Astrocyte (in vitro differentiated cells and primary cell): ENCODE measurements around the gene CDC14B. TPM values are rescaled to one million over a fixed set of nuclear protein-coding genes. Genes with fewer than 3 reads are reported as not detected.
A peak's percentile ranks its signal among the peaks of the same experiment; 100 is the strongest.

Experiments used
- DNase-seq: peaks from one replicate; pipeline ENCODE4 v3.0.0-alpha.2; 2010; ENCODE audit warnings: low read depth
- FAIRE-seq: peaks from 2 replicates; lab custom pipeline; 2011; peaks lifted over from hg19 to GRCh38; lab: Jason Lieb, UNC
- H2AFZ ChIP-seq: 2 replicates; pipeline ENCODE4 v1.6.0; 2012; ENCODE audit warnings: low read depth, low read length, inconsistent platforms
- H3K27ac ChIP-seq: 2 replicates; pipeline ENCODE4 v1.5.1; 2011; ENCODE audit warnings: low read depth, low read length, inconsistent platforms
- H3K27me3 ChIP-seq: 2 replicates; pipeline ENCODE4 v1.6.0; 2011; ENCODE audit warnings: low read length, inconsistent platforms; ENCODE audit not compliant: insufficient read depth
- H3K36me3 ChIP-seq: 2 replicates; pipeline ENCODE4 v1.5.1; 2011; ENCODE audit warnings: low read length, inconsistent platforms; ENCODE audit not compliant: insufficient read depth
- H3K4me1 ChIP-seq: 2 replicates; pipeline ENCODE4 v1.5.1; 2011; ENCODE audit warnings: low read length, inconsistent platforms; ENCODE audit not compliant: insufficient read depth
- H3K4me2 ChIP-seq: 2 replicates; pipeline ENCODE4 v1.6.0; 2012; ENCODE audit warnings: low read length, inconsistent platforms
- H3K4me3 ChIP-seq: 2 replicates; pipeline ENCODE4 v1.5.1; 2011; ENCODE audit warnings: low read depth, mild to moderate bottlenecking, low read length, inconsistent platforms; ENCODE audit not compliant: insufficient read depth
- H3K79me2 ChIP-seq: 2 replicates; pipeline ENCODE4 v1.6.0; 2012; ENCODE audit warnings: mild to moderate bottlenecking, low read length, inconsistent platforms; ENCODE audit not compliant: insufficient read depth
- H3K9ac ChIP-seq: 2 replicates; pipeline ENCODE4 v1.6.0; 2012; ENCODE audit warnings: mild to moderate bottlenecking, low read length, inconsistent platforms
- H3K9me3 ChIP-seq: 2 replicates; pipeline ENCODE4 v1.5.1; 2012; ENCODE audit warnings: low read depth, mild to moderate bottlenecking, low read length, inconsistent platforms; ENCODE audit not compliant: insufficient read depth
- H4K20me1 ChIP-seq: 2 replicates; pipeline ENCODE4 v1.6.0; 2012; ENCODE audit warnings: low read length, inconsistent platforms; ENCODE audit not compliant: insufficient read depth
- H3K27ac Mint-ChIP-seq: one replicate; pipeline ENCODE4 v1.8.0; 2021; ENCODE audit warnings: mild to moderate bottlenecking, mixed read lengths; ENCODE audit not compliant: unreplicated experiment
- H3K27me3 Mint-ChIP-seq: one replicate; pipeline ENCODE4 v1.8.0; 2021; ENCODE audit warnings: low read depth, mixed read lengths; ENCODE audit not compliant: unreplicated experiment
- H3K36me3 Mint-ChIP-seq: one replicate; pipeline ENCODE4 v1.8.0; 2021; ENCODE audit warnings: low read depth, mixed read lengths; ENCODE audit not compliant: unreplicated experiment
- H3K4me1 Mint-ChIP-seq: one replicate; pipeline ENCODE4 v1.8.0; 2021; ENCODE audit warnings: low read depth, mixed read lengths; ENCODE audit not compliant: unreplicated experiment
- H3K4me3 Mint-ChIP-seq: one replicate; pipeline ENCODE4 v1.8.0; 2021; ENCODE audit warnings: mild to moderate bottlenecking, moderate library complexity, mixed read lengths; ENCODE audit not compliant: unreplicated experiment
- H3K9me3 Mint-ChIP-seq: one replicate; pipeline ENCODE4 v1.8.0; 2021; ENCODE audit warnings: mild to moderate bottlenecking, mixed read lengths; ENCODE audit not compliant: unreplicated experiment
- CTCF ChIP-seq: IDR thresholded peaks from 2 replicates; pipeline ENCODE4 v1.5.1; 2011; ENCODE audit warnings: low read depth, mild to moderate bottlenecking, inconsistent platforms, low read length, moderate library complexity; ENCODE audit not compliant: insufficient read depth
- EZH2 ChIP-seq: IDR thresholded peaks from 2 replicates; pipeline ENCODE4 v1.6.1; 2012; ENCODE audit warnings: mild to moderate bottlenecking, low read length, inconsistent platforms; ENCODE audit not compliant: insufficient read depth
- total RNA-seq: library from RNA; stranded (reverse); gene quantifications from 2 replicates; pipeline ENCODE4 v1.2.1, GENCODE V29; 2021

Gene CDC14B
- total RNA-seq, 1 donor from 2014 or later: 22.5 TPM

GRCh38 chr9:96450613-96451528 lies 168.8 kb downstream of the CDC14B start:
- Histone ChIP-seq H3K9me3 (no peaks in the 10 kb centered on the region), H3K4me2 (peak overlapping the region; percentile 85), H2AFZ (peak overlapping the region; percentile 88), H3K4me3 (peak overlapping the region; percentile 66), H3K27me3 (peaks cover 2% of the 10 kb centered on the region), H3K36me3 (no peaks in the 10 kb centered on the region), H3K27ac (peak overlapping the region; percentile 60), H4K20me1 (peaks cover 12% of the 10 kb centered on the region), H3K9ac (peak overlapping the region; percentile 83), H3K79me2 (peaks cover 27% of the 10 kb centered on the region), H3K4me1 (peaks cover 10% of the 10 kb centered on the region)
- H3K4me3 Mint-ChIP-seq: peak overlapping the region; percentile 93
- peaks cover 2% of the 10 kb centered on the region for H3K9me3 Mint-ChIP-seq
- DNase-seq (peak; percentile 26), FAIRE-seq (no peak)
- peaks cover 12% of the 10 kb centered on the region for H3K4me1 Mint-ChIP-seq
- peaks cover 2% of the 10 kb centered on the region for H3K36me3 Mint-ChIP-seq
- peak overlapping the region; percentile 47 for H3K27ac Mint-ChIP-seq
- no peaks in the 10 kb centered on the region for H3K27me3 Mint-ChIP-seq
- TF ChIP-seq CTCF (no peak), EZH2 (no peak)

Other genes starting within 250 kb of the CDC14B start
- 36.6 and 37.3 TPM in 2 replicates for gene SLC35D2, start 236.1 kb downstream of the CDC14B start, total RNA-seq
- 0.41 and 0.89 TPM in 2 replicates for gene ZNF367, start 201.5 kb downstream of the CDC14B start, total RNA-seq
- gene HABP4, start 169.7 kb downstream of the CDC14B start, total RNA-seq: 18.1 and 20.1 TPM in 2 replicates
- gene PRXL2C, start 35.5 kb upstream of the CDC14B start, total RNA-seq: 12.2 and 12.6 TPM in 2 replicates
- gene ZNF510, start 158.2 kb upstream of the CDC14B start, total RNA-seq: 6.1 and 7.1 TPM in 2 replicates
- 2.7 and 3.3 TPM in 2 replicates for gene ZNF782, start 234.7 kb upstream of the CDC14B start, total RNA-seq